GM10266 (cell line): ENCODE results near the gene PLEK.
"Not testable (repeated sequence)": the region's sequence is repeated elsewhere in the genome, so short reads cannot be mapped to it uniquely, and the experiment has no call there.

Source experiments
- DNase-seq: peaks from one replicate; pipeline ENCODE4 v3.0.0; 2012; ENCODE audit errors: extremely low spot score
- TF ChIP-seq, protein P1 (sequence below): IDR thresholded peaks from 2 replicates; pipeline ENCODE4 v1.5.1; 2012; ENCODE audit warnings: mild to moderate bottlenecking, low read depth; ENCODE audit not compliant: control insufficient read depth, insufficient read depth; ENCODE audit errors: missing control alignments

The PLEK gene

DNA sequence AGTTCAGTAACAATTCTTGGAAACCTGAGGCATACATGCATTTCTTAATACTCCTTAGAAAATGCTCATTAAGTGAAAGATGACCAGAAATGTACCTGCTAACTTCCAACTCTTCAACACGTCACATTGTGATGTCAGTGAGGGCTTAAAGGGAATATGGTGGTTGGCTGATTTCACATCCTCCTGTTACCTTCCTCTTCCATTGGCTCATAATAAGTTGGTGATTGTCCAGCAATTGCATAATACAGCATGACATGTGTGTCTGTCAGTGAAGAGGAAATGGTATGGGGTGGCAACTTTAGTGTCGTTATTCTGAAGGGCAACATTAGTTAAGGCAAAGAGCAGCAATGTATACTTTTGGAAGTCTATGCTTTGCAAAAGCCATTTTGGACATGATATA, 26.0 kb downstream of the PLEK start:
- TF ChIP-seq, protein P1, sequence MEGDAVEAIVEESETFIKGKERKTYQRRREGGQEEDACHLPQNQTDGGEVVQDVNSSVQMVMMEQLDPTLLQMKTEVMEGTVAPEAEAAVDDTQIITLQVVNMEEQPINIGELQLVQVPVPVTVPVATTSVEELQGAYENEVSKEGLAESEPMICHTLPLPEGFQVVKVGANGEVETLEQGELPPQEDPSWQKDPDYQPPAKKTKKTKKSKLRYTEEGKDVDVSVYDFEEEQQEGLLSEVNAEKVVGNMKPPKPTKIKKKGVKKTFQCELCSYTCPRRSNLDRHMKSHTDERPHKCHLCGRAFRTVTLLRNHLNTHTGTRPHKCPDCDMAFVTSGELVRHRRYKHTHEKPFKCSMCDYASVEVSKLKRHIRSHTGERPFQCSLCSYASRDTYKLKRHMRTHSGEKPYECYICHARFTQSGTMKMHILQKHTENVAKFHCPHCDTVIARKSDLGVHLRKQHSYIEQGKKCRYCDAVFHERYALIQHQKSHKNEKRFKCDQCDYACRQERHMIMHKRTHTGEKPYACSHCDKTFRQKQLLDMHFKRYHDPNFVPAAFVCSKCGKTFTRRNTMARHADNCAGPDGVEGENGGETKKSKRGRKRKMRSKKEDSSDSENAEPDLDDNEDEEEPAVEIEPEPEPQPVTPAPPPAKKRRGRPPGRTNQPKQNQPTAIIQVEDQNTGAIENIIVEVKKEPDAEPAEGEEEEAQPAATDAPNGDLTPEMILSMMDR = no peak
- no peak for DNase-seq

GRCh38 chr2:68391869-68392268, 26.8 kb downstream of the PLEK start:
- TF ChIP-seq, protein P1 = no peak
- no peak for DNase-seq

GRCh38 chr2:68396093-68396492, 31.0 kb downstream of the PLEK start:
- DNase-seq = no peak
- TF ChIP-seq, protein P1 = no peak

DNA sequence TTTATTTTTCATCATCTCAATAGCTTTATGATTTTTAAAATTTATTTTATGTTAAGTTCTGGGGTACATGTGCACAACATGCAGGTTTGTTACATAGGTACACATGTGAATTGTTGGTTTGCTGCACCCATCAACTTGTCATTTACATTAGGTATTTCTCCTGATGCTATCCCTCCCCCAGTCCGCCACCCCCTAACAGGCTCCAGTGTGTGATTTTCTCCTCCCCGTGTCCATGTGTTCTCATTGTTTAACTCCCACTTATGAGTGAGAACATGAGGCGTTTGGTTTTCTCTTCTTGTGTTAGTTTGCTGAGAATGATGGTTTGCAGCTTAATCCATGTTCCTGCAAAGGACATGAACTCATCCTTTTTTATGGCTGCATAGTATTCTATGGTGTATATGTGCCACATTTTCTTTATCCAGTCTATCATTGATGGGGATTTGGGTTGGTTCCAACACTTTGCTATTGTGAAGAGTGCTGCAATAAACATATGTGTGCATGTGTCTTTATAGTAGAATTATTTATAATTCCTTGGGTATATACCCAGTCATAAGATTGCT, 32.7 kb downstream of the PLEK start:
- not testable (repeated sequence) for DNase-seq

- DNase-seq = no peak
- TF ChIP-seq, protein P1 = no peak
Measured at GRCh38 chr2:68403199-68403644, 38.1 kb downstream of the PLEK start.

DNA sequence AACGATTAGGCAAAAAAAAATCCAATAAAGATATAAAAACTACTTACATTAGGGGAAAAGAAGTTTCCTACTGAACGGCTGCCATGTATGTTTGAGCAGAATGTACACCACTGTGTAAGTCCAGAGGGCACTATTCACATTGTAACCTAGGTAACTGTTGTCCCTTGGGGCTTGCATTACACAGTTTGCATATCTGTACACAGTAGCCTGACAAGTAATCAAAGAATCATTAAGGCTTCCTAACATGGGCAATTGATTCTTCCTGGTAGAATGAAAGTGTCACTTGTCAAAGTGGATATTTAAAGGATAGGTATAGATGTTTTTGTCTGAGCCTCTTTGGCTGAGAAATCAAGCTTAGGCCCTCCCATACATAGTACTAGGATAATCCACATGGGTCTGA, 39.1 kb downstream of the PLEK start:
- no peak for DNase-seq
- TF ChIP-seq, protein P1 = no peak

- DNase-seq = no peak
- TF ChIP-seq, protein P1 = no peak
Measured at GRCh38 chr2:68404893-68405799, 40.1 kb downstream of the PLEK start.
